Motor neuron (in vitro differentiated cells): ENCODE measurements around the gene OCIAD2. TPM values are rescaled to one million over a fixed set of nuclear protein-coding genes. Genes with fewer than 3 reads are reported as not detected.
A peak's percentile ranks its signal among the peaks of the same experiment; 100 is the strongest.
"Not testable (repeated sequence)": the region's sequence is repeated elsewhere in the genome, so short reads cannot be mapped to it uniquely, and the experiment has no call there.

Source experiments
- ATAC-seq, 8 experiments: fragments of 200-7000 bp; cut with Tn5 transposase; replicated peaks in 6 of 8; 2 replicates each; pipeline ENCODE4 v1.8.0; 2021; ENCODE audit warnings: mild to moderate bottlenecking in 8 of 8, moderate library complexity in 8 of 8
- H3K27ac ChIP-seq, 2 donors: fragments of 250-450 bp; sonication (Bioruptor Pico); 2 replicates each; pipeline ENCODE4 v1.9.0; 2021; ENCODE audit warnings: antibody characterized with exemption in 2 of 2, mild to moderate bottlenecking in 2 of 2, moderate library complexity in 1 of 2
- H3K4me1 ChIP-seq, 2 donors: fragments of 250-450 bp; sonication (Bioruptor Pico); replicated peaks in 1 of 2; 2 replicates each; pipeline ENCODE4 v1.6.1; 2021; ENCODE audit warnings: antibody characterized with exemption in 2 of 2, mild to moderate bottlenecking in 2 of 2, moderate library complexity in 1 of 2
- H3K4me3 ChIP-seq, 5 donors: fragments of 250-450 bp; sonication (Bioruptor Pico); 2 replicates each; pipeline ENCODE4 v1.9.0; 2021; ENCODE audit warnings: antibody characterized with exemption in 5 of 5, mild to moderate bottlenecking in 5 of 5, moderate library complexity in 4 of 5
- WGBS, 10 experiments: fragments of 450-650 bp; shearing (Covaris generic); methylation state at CpG; one replicate each; pipeline ENCODE4 v1.0.0; 2022; 5-methylcytosine and 5-hydroxymethylcytosine counted together
- in situ Hi-C, 9 experiments: fragments of 400-800 bp; cut with MboI; loops; one replicate each; pipeline ENCODE4 v1.15.0; 2021; ENCODE audit warnings: low sequenced_read_pairs in 9 of 9, low pct_unique_long_range_greater_than_20kb in 2 of 9; ENCODE audit not compliant: unreplicated experiment in 9 of 9
- total RNA-seq, 8 experiments: library from RNA; unstranded; fragments of 300-600 nt; gene quantifications; 2 replicates each; pipeline versions ENCODE4 v1.2.3 to v1.2.4, GENCODE V29; 2022

The OCIAD2 gene
- total RNA-seq, 8 experiments from 2014 or later = 3.8 to 43.0 (median 13.0) TPM

- WGBS, 10 experiments = 60 to 100% (median 84%) methylated on average over 1 to 2 of the region's 2 CpGs; no CpG with 5 or more reads in 6 of the 10 experiments
- in situ Hi-C loops = no loop called here
- ATAC-seq = peak in 2 of 8 experiments; percentile 66
- no peak overlapping the region for H3K27ac ChIP-seq
- H3K4me3 ChIP-seq = no peak overlapping the region
- H3K4me1 ChIP-seq = no peaks in the 10 kb centered on the region
These were observed 24.9 kb upstream of the OCIAD2 start for GRCh38 chr4:48931459-48931858.

- in situ Hi-C loops = no loop called here
- ATAC-seq = no peak
- WGBS, 10 experiments = 50 to 100% (median 74%) methylated on average over 1 to 2 of the region's 4 CpGs; no CpG with 5 or more reads in 2 of the 10 experiments
These were observed 24.1 kb upstream of the OCIAD2 start for GRCh38 chr4:48930654-48931053.

DNA sequence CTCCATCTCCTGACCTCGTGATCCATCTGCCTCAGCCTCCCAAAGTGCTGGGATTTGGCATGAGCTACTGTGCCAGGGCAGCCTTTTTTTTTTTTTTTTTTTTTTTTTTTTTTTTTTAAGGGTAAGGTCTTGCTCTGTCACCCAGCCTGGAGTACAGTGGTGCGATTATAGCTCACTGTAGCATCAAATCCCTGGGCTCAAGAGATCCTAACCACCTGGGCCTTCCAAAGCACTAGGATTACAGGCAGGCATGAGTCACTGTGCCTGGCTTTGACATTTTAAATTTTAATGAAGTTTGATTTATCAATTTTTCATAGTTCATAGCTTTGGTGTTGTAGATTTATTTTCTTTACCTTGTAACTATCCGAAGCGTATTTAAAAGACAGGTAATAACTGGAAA is 17.8 kb upstream of the OCIAD2 start:
- H3K4me1 ChIP-seq = no peaks in the 10 kb centered on the region
- in situ Hi-C loops = no loop called here
- WGBS, 10 experiments = 50 to 100% (median 93%) methylated on average over 1 to 4 of the region's 4 CpGs
- H3K27ac ChIP-seq = no peak overlapping the region
- no peak overlapping the region for H3K4me3 ChIP-seq
- no peak for ATAC-seq

More at GRCh38 chr4:48930654-48931053, 24.1 kb upstream of the OCIAD2 start:
- no peak overlapping the region for H3K4me3 ChIP-seq
- H3K4me1 ChIP-seq = no peaks in the 10 kb centered on the region
- no peak overlapping the region for H3K27ac ChIP-seq

DNA sequence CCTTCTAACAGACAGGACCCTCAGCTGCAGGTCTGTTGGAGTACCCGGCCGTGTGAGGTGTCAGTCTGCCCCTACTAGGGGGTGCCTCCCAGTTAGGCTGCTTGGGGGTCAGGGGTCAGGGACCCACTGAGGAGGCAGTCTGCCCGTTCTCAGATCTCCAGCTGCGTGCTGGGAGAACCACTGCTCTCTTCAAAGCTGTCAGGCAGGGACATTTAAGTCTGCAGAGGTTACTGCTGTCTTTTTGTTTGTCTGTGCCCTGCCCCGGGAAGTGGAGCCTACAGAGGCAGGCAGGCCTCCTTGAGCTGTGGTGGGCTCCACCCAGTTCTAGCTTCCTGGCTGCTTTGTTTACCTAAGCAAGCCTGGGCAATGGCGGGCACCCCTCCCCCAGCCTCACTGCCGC is 16.5 kb upstream of the OCIAD2 start:
- ATAC-seq, H3K4me1 ChIP-seq, H3K27ac ChIP-seq, H3K4me3 ChIP-seq, in situ Hi-C loops: not testable (repeated sequence)
- WGBS, 10 experiments = no CpG with 5 or more reads among the region's 7 CpGs

DNA sequence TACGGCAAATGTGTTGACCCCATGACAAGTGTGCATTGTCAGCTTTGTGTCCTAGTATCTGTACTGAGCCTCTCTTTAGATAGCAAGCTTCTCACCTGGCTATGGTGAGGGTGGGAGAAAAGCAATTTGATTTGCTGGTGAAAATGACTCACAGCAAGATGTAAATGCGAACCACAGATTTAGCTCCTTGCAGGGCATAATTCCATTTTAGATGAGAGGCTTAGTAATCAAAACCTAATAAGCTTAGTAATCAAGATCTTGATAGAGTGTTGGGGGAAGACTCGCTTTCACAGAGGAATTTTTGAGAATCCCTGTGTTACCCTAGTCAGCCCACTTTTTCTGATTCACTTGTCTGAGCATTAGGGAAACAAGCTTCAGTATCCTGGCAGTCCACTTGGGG is 7.7 kb upstream of the OCIAD2 start:
- 60 to 100% (median 87%) methylated on average over 1 to 3 of the region's 3 CpGs; no CpG with 5 or more reads in 3 of the 10 experiments for WGBS, 10 experiments
- in situ Hi-C loops = no loop called here
- H3K4me1 ChIP-seq = peaks cover 0 to 2% of the 10 kb centered on the region in 2 donors
- H3K4me3 ChIP-seq = no peak overlapping the region
- H3K27ac ChIP-seq = no peak overlapping the region
- ATAC-seq = no peak

- peaks cover 0 to 2% of the 10 kb centered on the region in 2 donors for H3K4me1 ChIP-seq
- no peak overlapping the region for H3K27ac ChIP-seq
- peak in 7 of 8 experiments; percentile 10 to 49 (median 36) for ATAC-seq
- in situ Hi-C loops = no loop called here
- 17 to 93% (median 67%) methylated on average over 1 to 5 of the region's 6 CpGs; no CpG with 5 or more reads in 5 of the 10 experiments for WGBS, 10 experiments
- no peak overlapping the region for H3K4me3 ChIP-seq
These were observed 6.8 kb upstream of the OCIAD2 start for GRCh38 chr4:48913346-48913745.

DNA sequence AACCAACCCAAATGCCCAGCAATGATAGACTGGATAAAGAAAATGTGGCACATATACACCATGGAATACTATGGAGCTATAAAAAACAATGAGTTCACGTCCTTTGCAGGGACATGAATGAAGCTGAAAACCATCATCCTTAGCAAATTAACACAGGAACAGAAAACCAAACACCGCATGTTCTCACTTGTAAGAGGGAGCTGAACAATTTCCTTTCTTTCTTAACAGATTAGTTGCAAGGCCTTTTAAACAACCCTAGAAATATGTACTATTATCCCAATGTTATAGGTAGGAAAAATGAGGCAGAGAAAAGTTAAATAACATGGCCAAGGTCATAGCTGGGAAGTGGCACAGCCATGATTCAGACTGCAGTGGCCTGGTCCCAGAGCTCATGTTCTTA is 5.8 kb upstream of the OCIAD2 start:
- no peak overlapping the region for H3K27ac ChIP-seq
- no peak overlapping the region for H3K4me3 ChIP-seq
- in situ Hi-C loops = no loop called here
- ATAC-seq = no peak
- peaks cover 0 to 2% of the 10 kb centered on the region in 2 donors for H3K4me1 ChIP-seq
- WGBS, 10 experiments = 60 to 100% (median 88%) methylated on average over 1 to 2 of the region's 2 CpGs; no CpG with 5 or more reads in 3 of the 10 experiments

DNA sequence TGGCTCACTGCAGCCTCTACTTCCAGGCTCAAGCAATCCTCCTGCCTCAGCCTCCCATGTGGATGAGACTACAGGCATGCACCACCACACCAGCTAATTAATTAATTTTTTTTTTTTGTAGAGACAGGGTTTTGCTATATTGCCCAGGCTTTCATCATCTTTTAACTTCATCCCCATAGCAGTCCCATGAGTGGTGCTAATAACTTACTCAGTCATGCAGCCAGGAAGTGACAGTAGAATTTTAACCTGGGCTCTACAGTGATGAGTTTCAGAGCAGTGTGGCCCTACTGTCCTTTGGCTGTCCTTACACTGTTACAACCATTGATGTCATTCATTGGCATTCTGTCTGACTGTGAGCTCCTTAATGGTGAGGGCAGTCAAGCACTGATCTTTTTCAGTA is 3.9 kb upstream of the OCIAD2 start:
- H3K4me1 ChIP-seq = peaks cover 0 to 2% of the 10 kb centered on the region in 2 donors
- no peak overlapping the region for H3K27ac ChIP-seq
- no peak overlapping the region for H3K4me3 ChIP-seq
- in situ Hi-C loops = no loop called here
- no peak for ATAC-seq

DNA sequence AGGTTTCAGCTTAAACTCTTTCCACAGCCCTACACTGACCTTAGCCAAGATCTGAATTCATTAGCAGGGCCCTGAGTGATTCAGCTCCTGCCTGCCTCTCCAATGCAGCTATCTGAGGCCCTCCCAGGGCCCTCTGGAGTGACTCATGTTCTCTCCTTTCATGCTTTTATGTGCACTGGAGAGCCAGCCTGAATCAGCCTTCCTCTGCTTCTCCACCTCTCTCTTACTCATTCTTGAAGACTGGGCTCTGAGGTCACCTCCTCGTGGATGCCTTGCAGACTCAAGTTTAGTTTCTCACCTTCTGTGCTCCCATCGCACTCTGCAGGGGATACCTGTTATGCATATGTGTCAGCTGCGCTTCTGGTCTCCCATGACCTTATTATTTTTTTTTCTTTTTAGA is 3.1 kb upstream of the OCIAD2 start:
- Histone ChIP-seq H3K27ac (no peak overlapping the region), H3K4me3 (no peak overlapping the region), H3K4me1 (peaks cover 0 to 2% of the 10 kb centered on the region in 2 donors)
- ATAC-seq = peak; percentile 81 to 98 (median 94)
- WGBS, 10 experiments = 0 to 60% (median 3%) methylated on average over 1 to 3 of the region's 3 CpGs; no CpG with 5 or more reads in 4 of the 10 experiments
- in situ Hi-C loops = no loop called here

GRCh38 chr4:48908687-48909086 is 2.1 kb upstream of the OCIAD2 start:
- Histone ChIP-seq H3K4me1 (peaks cover 0 to 2% of the 10 kb centered on the region in 2 donors), H3K4me3 (no peak overlapping the region), H3K27ac (no peak overlapping the region)
- no peak for ATAC-seq
- in situ Hi-C loops = no loop called here

DNA sequence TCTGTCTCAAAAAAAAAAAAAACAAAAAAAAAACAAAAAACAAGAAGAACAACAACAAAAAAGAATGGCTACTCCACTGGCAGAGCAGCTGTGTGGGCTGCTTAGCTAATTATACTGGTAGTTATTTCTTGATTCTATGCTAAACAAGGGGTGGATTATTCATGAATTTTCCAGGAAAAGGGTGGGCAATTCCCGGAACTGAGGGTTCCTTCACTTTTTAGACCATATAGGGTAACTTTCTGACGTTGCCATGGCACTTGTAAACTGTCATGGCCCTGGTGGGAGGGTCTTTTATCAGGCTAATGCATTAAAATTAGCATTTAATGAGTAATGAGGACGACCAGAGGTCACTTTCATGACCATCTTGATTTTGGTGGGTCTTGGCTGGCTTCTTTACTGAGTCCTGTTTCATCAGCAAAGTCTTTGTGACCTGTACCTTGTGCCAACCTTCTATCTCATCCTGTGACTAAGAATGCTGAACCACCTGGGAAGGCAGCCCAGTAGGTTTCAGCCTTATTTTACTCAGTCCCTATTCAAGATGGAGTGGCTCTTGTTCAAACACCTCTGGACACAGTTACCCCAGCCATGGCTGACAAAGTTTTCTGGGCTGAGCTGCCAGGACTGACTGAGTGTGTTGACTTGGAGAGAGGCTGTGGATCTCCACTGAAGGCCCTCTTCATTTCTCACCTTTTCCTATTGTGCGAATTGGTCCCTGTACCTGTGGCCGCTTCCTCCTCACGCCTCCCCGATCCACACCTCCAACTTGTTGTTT is 1.3 kb upstream of the OCIAD2 start:
- Histone ChIP-seq H3K4me1 (peaks cover 0 to 2% of the 10 kb centered on the region in 2 donors), H3K4me3 (no peak overlapping the region), H3K27ac (no peak overlapping the region)
- in situ Hi-C loops = no loop called here
- ATAC-seq = peak in 3 of 8 experiments; percentile 4 to 10 (median 8)
- 0 to 100% (median 72%) methylated on average over 2 to 6 of the region's 7 CpGs for WGBS, 10 experiments

DNA sequence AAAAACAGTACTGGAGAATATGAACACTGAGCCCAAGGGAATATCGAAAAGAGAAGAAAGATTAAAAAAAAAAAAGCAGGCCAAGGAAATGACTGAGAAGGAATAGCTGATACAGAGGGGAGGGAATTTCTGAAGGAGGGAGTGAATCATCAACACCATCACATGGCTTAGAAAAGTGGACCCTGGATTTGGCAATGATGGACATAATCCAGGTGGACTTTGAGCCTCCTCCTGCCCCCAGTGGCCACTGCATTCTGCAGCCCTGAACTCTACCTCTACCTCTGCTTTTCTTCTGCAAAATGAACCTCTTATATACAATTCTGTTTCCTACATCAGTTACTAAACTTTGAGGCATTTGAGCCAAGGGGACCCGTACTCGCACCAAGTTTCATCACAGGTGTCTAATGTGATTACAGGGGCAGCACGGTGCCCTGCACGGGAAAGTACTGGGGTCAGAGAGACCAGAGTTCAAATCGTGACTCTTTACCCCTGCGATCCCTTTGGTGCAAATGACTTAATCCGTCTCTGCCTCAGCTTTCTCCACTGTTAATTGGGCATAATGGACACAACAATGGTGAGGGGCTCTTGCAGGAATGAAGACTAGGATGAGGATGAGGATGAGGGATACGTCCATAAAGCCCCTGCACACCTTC is 1.1 kb downstream of the OCIAD2 start:
- peaks cover 0 to 2% of the 10 kb centered on the region in 2 donors for H3K4me1 ChIP-seq
- no peak for ATAC-seq
- no peak overlapping the region for H3K27ac ChIP-seq
- WGBS, 10 experiments = 17 to 100% (median 90%) methylated on average over 1 to 9 of the region's 9 CpGs
- in situ Hi-C loops = no loop called here
- H3K4me3 ChIP-seq = peak overlapping the region in 2 of 5 donors; percentile 40

DNA sequence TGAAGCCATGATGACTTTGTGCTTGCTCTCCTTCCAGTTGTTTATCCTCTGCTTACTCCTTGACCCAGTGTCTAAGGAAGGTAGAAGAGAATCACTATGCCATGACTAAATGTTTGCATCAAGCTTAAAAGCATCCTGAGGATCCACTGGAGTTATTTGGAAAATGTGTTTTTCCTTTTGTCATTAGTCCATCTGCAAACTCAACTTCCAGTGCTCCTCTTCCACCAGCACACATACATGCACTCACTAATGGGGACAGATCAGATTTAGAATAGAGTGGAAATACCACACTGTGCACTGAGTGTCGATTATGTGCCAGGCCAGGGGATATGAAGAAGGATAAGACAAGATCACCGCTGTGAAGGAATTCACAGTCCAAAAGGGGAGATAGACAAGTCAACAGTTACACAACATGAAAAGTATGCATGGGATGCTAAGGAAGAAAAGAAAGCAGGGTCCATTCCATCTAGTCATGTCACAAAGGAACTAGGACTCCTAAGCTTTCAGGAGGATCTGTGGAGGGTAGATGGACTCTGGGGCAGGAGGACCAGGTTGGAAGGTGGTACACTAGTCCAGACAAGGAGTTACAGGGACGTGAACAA is 1.9 kb downstream of the OCIAD2 start:
- peaks cover 0 to under 1% of the 10 kb centered on the region in 2 donors for H3K4me1 ChIP-seq
- ATAC-seq = no peak
- no peak overlapping the region for H3K27ac ChIP-seq
- 55 to 100% (median 93%) methylated on average over 1 to 3 of the region's 3 CpGs; no CpG with 5 or more reads in 3 of the 10 experiments for WGBS, 10 experiments
- H3K4me3 ChIP-seq = no peak overlapping the region
- in situ Hi-C loops = no loop called here
